Neural progenitor cell (in vitro differentiated cells): ENCODE measurements around the gene PACSIN3. TPM values are rescaled to one million over a fixed set of nuclear protein-coding genes. Genes with fewer than 3 reads are reported as not detected.
"Not testable (repeated sequence)": the region's sequence is repeated elsewhere in the genome, so short reads cannot be mapped to it uniquely, and the experiment has no call there.

Experiments
- DNase-seq: peaks from one replicate; pipeline ENCODE4 v3.0.0-alpha.2; 2016; ENCODE audit warnings: low spot score
- H2AFZ ChIP-seq: fragments of 200-600 bp; sonication (generic); replicated peaks from 2 replicates; pipeline ENCODE4 v1.6.1; 2016; ENCODE audit warnings: antibody characterized with exemption
- H3F3A ChIP-seq: fragments of 200-600 bp; sonication (generic); 2 replicates; pipeline ENCODE4 v1.6.1; 2016; ENCODE audit warnings: antibody characterized with exemption, low read depth
- H3K27ac ChIP-seq: fragments of 200-600 bp; sonication (generic); 2 replicates; pipeline ENCODE4 v1.5.1; 2016; ENCODE audit warnings: mild to moderate bottlenecking
- H3K27me3 ChIP-seq: fragments of 200-600 bp; sonication (generic); 2 replicates; pipeline ENCODE4 v1.6.1; 2016; ENCODE audit warnings: mild to moderate bottlenecking, moderate library complexity
- H3K36me3 ChIP-seq: fragments of 200-600 bp; sonication (generic); 2 replicates; pipeline ENCODE4 v1.5.1; 2016
- H3K4me1 ChIP-seq: fragments of 200-600 bp; sonication (generic); 2 replicates; pipeline ENCODE4 v1.6.1; 2016; ENCODE audit warnings: mixed run types
- H3K4me2 ChIP-seq: fragments of 200-600 bp; sonication (generic); 2 replicates; pipeline ENCODE4 v1.6.1; 2016
- H3K4me3 ChIP-seq: fragments of 200-600 bp; sonication (generic); 2 replicates; pipeline ENCODE4 v1.5.1; 2016
- H3K79me2 ChIP-seq: fragments of 200-600 bp; sonication (generic); 2 replicates; pipeline ENCODE4 v1.6.1; 2016; ENCODE audit warnings: low read depth
- H3K9ac ChIP-seq: fragments of 200-600 bp; sonication (generic); 2 replicates; pipeline ENCODE4 v1.6.1; 2016
- H3K9me3 ChIP-seq: fragments of 200-600 bp; sonication (generic); 2 replicates; pipeline ENCODE4 v1.5.1; 2016; ENCODE audit warnings: low read depth
- H4K20me1 ChIP-seq: fragments of 200-600 bp; sonication (generic); 2 replicates; pipeline ENCODE4 v1.6.1; 2016; ENCODE audit warnings: low read depth
- H3K27ac Mint-ChIP-seq: 3 replicates; pipeline ENCODE4 v1.8.0; 2021; ENCODE audit warnings: mixed read lengths
- H3K27me3 Mint-ChIP-seq: 2 replicates; pipeline ENCODE4 v1.8.0; 2022; ENCODE audit warnings: low read depth, mild to moderate bottlenecking, inconsistent platforms, moderate library complexity, mixed read lengths; ENCODE audit not compliant: insufficient read depth
- H3K36me3 Mint-ChIP-seq: 3 replicates; pipeline ENCODE4 v1.8.0; 2021; ENCODE audit warnings: mixed read lengths
- H3K4me1 Mint-ChIP-seq: 3 replicates; pipeline ENCODE4 v1.8.0; 2021; ENCODE audit warnings: mixed read lengths
- H3K4me3 Mint-ChIP-seq: 3 replicates; pipeline ENCODE4 v1.8.0; 2021; ENCODE audit warnings: mild to moderate bottlenecking, moderate library complexity, mixed read lengths
- H3K9me3 Mint-ChIP-seq: 3 replicates; pipeline ENCODE4 v1.8.0; 2020; ENCODE audit warnings: mixed read lengths
- EZH2 ChIP-seq: fragments of 200-600 bp; sonication (generic); IDR thresholded peaks from 2 replicates; pipeline ENCODE4 v1.6.1; 2017; ENCODE audit warnings: antibody characterized with exemption, mild to moderate bottlenecking, moderate library complexity
- EZH2phosphoT487 ChIP-seq: fragments of 200-600 bp; sonication (generic); IDR thresholded peaks from 2 replicates; pipeline ENCODE4 v1.6.1; 2017; ENCODE audit warnings: antibody characterized with exemption
- total RNA-seq: library from RNA; depleted of rRNA; stranded (reverse); fragments of >200 nt; gene quantifications from 2 replicates; pipeline ENCODE4 v1.2.3, GENCODE V29; 2015; ENCODE audit warnings: low replicate concordance
- TF ChIP-seq, protein P1 (sequence below): fragments of 200-600 bp; sonication (generic); IDR thresholded peaks from 2 replicates; pipeline ENCODE4 v1.5.1; 2017; ENCODE audit warnings: antibody characterized with exemption, mild to moderate bottlenecking

The PACSIN3 gene
- total RNA-seq, 1 donor from 2014 or later: 7.1 TPM

DNA sequence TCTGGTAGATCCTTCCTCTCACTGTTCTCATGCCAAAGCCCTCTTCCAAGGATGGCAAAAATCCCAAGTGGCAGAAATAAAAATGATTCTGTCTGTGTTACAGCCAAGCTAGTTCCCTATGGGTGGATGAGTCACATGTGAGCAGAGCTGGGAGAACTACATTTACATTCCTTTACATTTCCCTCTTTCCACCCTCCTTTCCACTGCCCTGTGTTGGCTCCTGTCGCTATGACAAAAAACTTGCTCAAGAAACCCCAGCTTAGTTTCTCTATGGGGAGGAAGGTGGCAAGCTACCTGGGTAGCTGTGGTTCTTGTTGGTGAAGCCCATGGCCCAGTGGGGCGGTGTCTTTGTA is 18.4 kb upstream of the PACSIN3 start:
- Mint-ChIP-seq H3K27me3 (no peaks in the 10 kb centered on the region), H3K9me3 (no peaks in the 10 kb centered on the region), H3K27ac (no peak overlapping the region), H3K4me3 (no peak overlapping the region), H3K4me1 (no peaks in the 10 kb centered on the region), H3K36me3 (no peaks in the 10 kb centered on the region)
- Histone ChIP-seq H3K4me1 (no peaks in the 10 kb centered on the region), H3K4me2 (no peak overlapping the region), H2AFZ (no peak overlapping the region), H3K9me3 (no peaks in the 10 kb centered on the region), H3K27me3 (no peaks in the 10 kb centered on the region), H3K27ac (no peak overlapping the region), H3F3A (no peaks in the 10 kb centered on the region), H3K4me3 (no peak overlapping the region), H4K20me1 (no peaks in the 10 kb centered on the region), H3K9ac (no peak overlapping the region), H3K36me3 (no peaks in the 10 kb centered on the region), H3K79me2 (no peaks in the 10 kb centered on the region)
- TF ChIP-seq EZH2 (no peak), EZH2phosphoT487 (no peak)
- TF ChIP-seq, protein P1, sequence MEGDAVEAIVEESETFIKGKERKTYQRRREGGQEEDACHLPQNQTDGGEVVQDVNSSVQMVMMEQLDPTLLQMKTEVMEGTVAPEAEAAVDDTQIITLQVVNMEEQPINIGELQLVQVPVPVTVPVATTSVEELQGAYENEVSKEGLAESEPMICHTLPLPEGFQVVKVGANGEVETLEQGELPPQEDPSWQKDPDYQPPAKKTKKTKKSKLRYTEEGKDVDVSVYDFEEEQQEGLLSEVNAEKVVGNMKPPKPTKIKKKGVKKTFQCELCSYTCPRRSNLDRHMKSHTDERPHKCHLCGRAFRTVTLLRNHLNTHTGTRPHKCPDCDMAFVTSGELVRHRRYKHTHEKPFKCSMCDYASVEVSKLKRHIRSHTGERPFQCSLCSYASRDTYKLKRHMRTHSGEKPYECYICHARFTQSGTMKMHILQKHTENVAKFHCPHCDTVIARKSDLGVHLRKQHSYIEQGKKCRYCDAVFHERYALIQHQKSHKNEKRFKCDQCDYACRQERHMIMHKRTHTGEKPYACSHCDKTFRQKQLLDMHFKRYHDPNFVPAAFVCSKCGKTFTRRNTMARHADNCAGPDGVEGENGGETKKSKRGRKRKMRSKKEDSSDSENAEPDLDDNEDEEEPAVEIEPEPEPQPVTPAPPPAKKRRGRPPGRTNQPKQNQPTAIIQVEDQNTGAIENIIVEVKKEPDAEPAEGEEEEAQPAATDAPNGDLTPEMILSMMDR: no peak
- DNase-seq: no peak

DNA sequence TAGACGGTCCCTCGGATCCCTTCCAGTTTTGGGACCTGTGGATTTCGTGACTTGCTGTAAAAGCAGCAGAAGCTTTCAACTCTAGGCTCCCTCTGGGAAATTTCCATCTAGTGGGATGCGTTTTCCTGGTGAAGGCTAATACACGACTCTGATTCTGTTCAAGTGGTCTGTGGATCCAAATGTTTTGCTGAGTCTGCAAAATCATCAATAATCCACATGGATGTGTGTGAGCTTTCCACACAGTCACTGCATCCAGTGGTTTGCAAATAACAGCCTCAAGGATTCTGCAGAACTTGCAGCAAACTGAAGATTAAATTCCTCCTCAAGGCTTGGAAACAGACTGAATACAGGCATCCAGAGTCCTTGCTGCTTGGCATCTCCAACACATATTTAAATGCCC is 16.3 kb upstream of the PACSIN3 start:
- TF ChIP-seq, protein P1: no peak
- TF ChIP-seq EZH2: no peak
- no peak for TF ChIP-seq EZH2phosphoT487
- Histone ChIP-seq H3K9ac (no peak overlapping the region), H2AFZ (no peak overlapping the region), H3K27me3 (no peaks in the 10 kb centered on the region), H3K4me1 (no peaks in the 10 kb centered on the region), H3K36me3 (no peaks in the 10 kb centered on the region), H3K4me2 (no peak overlapping the region), H3K27ac (no peak overlapping the region), H3K4me3 (no peak overlapping the region), H3F3A (no peaks in the 10 kb centered on the region), H3K79me2 (no peaks in the 10 kb centered on the region), H3K9me3 (no peaks in the 10 kb centered on the region), H4K20me1 (no peaks in the 10 kb centered on the region)
- Mint-ChIP-seq H3K4me3 (no peak overlapping the region), H3K4me1 (no peaks in the 10 kb centered on the region), H3K9me3 (no peaks in the 10 kb centered on the region), H3K36me3 (no peaks in the 10 kb centered on the region), H3K27me3 (no peaks in the 10 kb centered on the region), H3K27ac (no peak overlapping the region)
- no peak for DNase-seq

DNA sequence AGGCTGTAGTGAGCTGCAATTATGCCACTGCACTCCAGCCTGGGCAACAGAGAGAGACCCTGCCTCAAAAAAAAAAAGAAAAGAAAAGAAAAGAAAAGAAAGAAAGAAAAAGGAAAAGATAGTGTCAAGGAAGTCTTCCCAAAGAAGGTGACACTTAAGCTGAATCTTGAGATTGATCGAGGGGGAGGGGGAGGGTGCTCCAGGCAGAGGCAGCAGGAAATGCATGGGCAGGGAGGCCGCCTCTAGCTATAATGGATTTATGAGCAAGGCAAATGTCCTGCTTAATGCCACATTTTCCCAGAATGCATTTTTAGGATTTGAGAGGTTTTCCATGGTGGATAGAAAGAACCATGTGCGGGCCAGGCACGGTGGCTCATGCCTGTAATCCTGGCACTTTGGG is 14.8 kb upstream of the PACSIN3 start:
- no peaks in the 10 kb centered on the region for H3K4me1 Mint-ChIP-seq
- no peaks in the 10 kb centered on the region for H3K9me3 Mint-ChIP-seq
- no peak overlapping the region for H3K27ac Mint-ChIP-seq

DNA sequence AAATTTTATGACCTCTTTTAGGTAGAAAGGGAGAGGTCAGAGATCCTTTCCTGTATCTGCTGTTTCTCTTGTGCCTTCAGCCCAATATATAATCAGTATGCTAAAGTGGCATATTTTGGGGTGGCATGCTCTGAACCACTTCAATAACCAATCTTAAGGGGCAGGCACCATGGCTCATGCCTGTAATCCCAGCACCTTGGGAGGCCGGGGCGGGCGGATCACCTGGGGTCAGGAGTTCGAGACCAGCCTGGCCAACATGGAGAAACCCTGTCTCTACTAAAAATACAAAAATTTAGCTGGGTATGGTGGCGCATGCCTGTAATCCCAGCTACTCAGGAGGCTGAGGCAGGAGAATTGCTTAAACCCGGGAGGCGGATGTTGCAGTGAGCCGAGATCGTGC is 11.9 kb upstream of the PACSIN3 start:
- H3K9me3 Mint-ChIP-seq, H2AFZ ChIP-seq, H4K20me1 ChIP-seq, DNase-seq, H3K27me3 Mint-ChIP-seq, H3K4me3 Mint-ChIP-seq, H3K4me1 ChIP-seq, H3K36me3 ChIP-seq, H3K36me3 Mint-ChIP-seq, H3K9me3 ChIP-seq, H3F3A ChIP-seq, H3K4me2 ChIP-seq, H3K27ac ChIP-seq, H3K79me2 ChIP-seq, H3K4me3 ChIP-seq, H3K27ac Mint-ChIP-seq, H3K27me3 ChIP-seq, H3K9ac ChIP-seq: not testable (repeated sequence)
- peaks cover 14% of the 10 kb centered on the region for H3K4me1 Mint-ChIP-seq

More for the DNA sequence above, 14.8 kb upstream of the PACSIN3 start:
- H3K27ac ChIP-seq: no peak overlapping the region
- no peaks in the 10 kb centered on the region for H3K36me3 ChIP-seq
- H3K4me1 ChIP-seq: no peaks in the 10 kb centered on the region
- TF ChIP-seq EZH2phosphoT487 (no peak), EZH2 (no peak)
- TF ChIP-seq, protein P1: no peak
- no peaks in the 10 kb centered on the region for H3K36me3 Mint-ChIP-seq
- no peak overlapping the region for H3K4me3 Mint-ChIP-seq
- H3K79me2 ChIP-seq: no peaks in the 10 kb centered on the region
- no peak overlapping the region for H3K4me2 ChIP-seq
- peaks cover 2% of the 10 kb centered on the region for H3K27me3 Mint-ChIP-seq
- H4K20me1 ChIP-seq: no peaks in the 10 kb centered on the region
- no peaks in the 10 kb centered on the region for H3F3A ChIP-seq
- no peak overlapping the region for H3K9ac ChIP-seq
- H3K4me3 ChIP-seq: no peak overlapping the region
- no peaks in the 10 kb centered on the region for H3K9me3 ChIP-seq
- no peaks in the 10 kb centered on the region for H3K27me3 ChIP-seq
- H2AFZ ChIP-seq: no peak overlapping the region
- no peak for DNase-seq
